B cell (primary cell): ENCODE measurements around the gene PBX1. TPM values are rescaled to one million over a fixed set of nuclear protein-coding genes. Genes with fewer than 3 reads are reported as not detected.

Source experiments
- ATAC-seq: fragments of 200-7000 bp; cut with Tn5 transposase; one replicate; pipeline ENCODE4 v1.10.0; 2021; ENCODE audit warnings: low read depth, mild to moderate bottlenecking, moderate number of reproducible peaks, moderate library complexity
- CTCF ChIA-PET: fragments of 350-600 bp; sonication (Branson Sonifier 250); formaldehyde crosslinking; loops from one replicate; lab custom pipeline; 2021; ENCODE audit warnings: antibody characterized with exemption, inconsistent platforms; lab: Charles Lee
- POLR2A ChIA-PET: fragments of 350-600 bp; sonication (Branson Sonifier 250); formaldehyde crosslinking; loops from one replicate; lab custom pipeline; 2021; ENCODE audit warnings: antibody characterized with exemption; lab: Charles Lee
- DNase-seq: peaks from one replicate; pipeline ENCODE4 v3.0.0; 2013
- H2AFZ ChIP-seq: 2 replicates; pipeline ENCODE4 v1.6.1; 2012; ENCODE audit warnings: mild to moderate bottlenecking, low read depth, low read length; ENCODE audit not compliant: insufficient read depth, poor library complexity, severe bottlenecking
- H3K27ac ChIP-seq, 2 donors: 1 replicate in 1 of 2; 2 replicates in 1 of 2; pipeline ENCODE4 v1.5.1; 2012 to 2013; ENCODE audit warnings: low read length in 2 of 2, mild to moderate bottlenecking in 2 of 2, moderate library complexity in 1 of 2
- H3K27me3 ChIP-seq, 4 experiments: fragments of 200-600 bp in 1 of 4; sonication (generic) in 1 of 4; replicated peaks in 1 of 4; 1 replicate in 2 of 4; 2 replicates in 2 of 4; pipeline versions ENCODE4 v1.6.1 to v1.7.0; 2013 to 2016; ENCODE audit warnings: low read length in 3 of 4, mild to moderate bottlenecking in 2 of 4, mixed read lengths in 1 of 4, moderate library complexity in 1 of 4; ENCODE audit not compliant: insufficient read depth in 4 of 4, control insufficient read depth in 3 of 4; ENCODE audit errors: control extremely low read depth in 1 of 4
- H3K36me3 ChIP-seq, 2 experiments: replicated peaks in 1 of 2; 1 replicate in 1 of 2; 2 replicates in 1 of 2; pipeline versions ENCODE4 v1.6.1 to v1.7.1; 2013; ENCODE audit warnings: low read length in 1 of 2; ENCODE audit not compliant: insufficient read depth in 2 of 2, control insufficient read depth in 1 of 2; ENCODE audit errors: control extremely low read depth in 1 of 2, extremely low read depth in 1 of 2
- H3K4me1 ChIP-seq, 2 donors: fragments of 200-600 bp in 1 of 2; sonication (generic) in 1 of 2; 1 replicate in 1 of 2; 2 replicates in 1 of 2; pipeline versions ENCODE4 v1.5.1 to v1.6.1; 2013 to 2017; ENCODE audit warnings: low read length in 2 of 2; ENCODE audit not compliant: control insufficient read depth in 2 of 2, insufficient read depth in 2 of 2
- H3K4me2 ChIP-seq: replicated peaks from 2 replicates; pipeline ENCODE3; 2012; ENCODE audit warnings: mild to moderate bottlenecking, low read depth, low read length; ENCODE audit not compliant: poor library complexity, severe bottlenecking
- H3K4me3 ChIP-seq, 5 experiments: fragments of 200-600 bp in 1 of 5; sonication (generic) in 1 of 5; 1 replicate in 3 of 5; 2 replicates in 2 of 5; pipeline versions ENCODE4 v1.5.1 to v1.7.0; 2011 to 2016; ENCODE audit warnings: low read length in 4 of 5, mild to moderate bottlenecking in 4 of 5, low read depth in 2 of 5, control low read depth in 1 of 5, moderate library complexity in 1 of 5; ENCODE audit not compliant: insufficient read depth in 1 of 5; ENCODE audit errors: control extremely low read depth in 1 of 5, extremely low read depth in 1 of 5
- H3K79me2 ChIP-seq: fragments of 200-600 bp; sonication (generic); one replicate; pipeline ENCODE4 v1.6.0; 2016; ENCODE audit warnings: low read length; ENCODE audit not compliant: control insufficient read depth, insufficient read depth
- H3K9ac ChIP-seq: fragments of 200-600 bp; sonication (generic); 2 replicates; pipeline ENCODE4 v1.6.1; 2017; ENCODE audit warnings: mild to moderate bottlenecking, low read length, moderate library complexity
- H3K9me3 ChIP-seq, 3 donors: one replicate each; pipeline versions ENCODE4 v1.6.1 to v1.7.1; 2013; ENCODE audit warnings: low read length in 2 of 3; ENCODE audit not compliant: control insufficient read depth in 2 of 3, insufficient read depth in 1 of 3; ENCODE audit errors: control extremely low read depth in 1 of 3
- H4K20me1 ChIP-seq: 2 replicates; pipeline ENCODE4 v1.6.0; 2012; ENCODE audit warnings: mild to moderate bottlenecking, low read length; ENCODE audit not compliant: insufficient read depth, control insufficient read depth, poor library complexity, severe bottlenecking
- H3K27ac Mint-ChIP-seq: one replicate; pipeline ENCODE4 v1.8.0; 2021; ENCODE audit warnings: mixed read lengths
- H3K27me3 Mint-ChIP-seq: one replicate; pipeline ENCODE4 v1.8.0; 2021; ENCODE audit warnings: mixed read lengths
- H3K4me1 Mint-ChIP-seq: one replicate; pipeline ENCODE4 v1.8.0; 2021; ENCODE audit warnings: mixed read lengths
- H3K4me3 Mint-ChIP-seq: one replicate; pipeline ENCODE4 v1.8.0; 2021; ENCODE audit warnings: mixed read lengths
- H3K9me3 Mint-ChIP-seq: one replicate; pipeline ENCODE4 v1.8.0; 2022; ENCODE audit warnings: mixed read lengths; ENCODE audit not compliant: insufficient read depth
- CTCF ChIP-seq: fragments of 200-600 bp; IDR thresholded peaks from one replicate; pipeline ENCODE4 v1.8.0; 2022; ENCODE audit warnings: antibody characterized with exemption, mild to moderate bottlenecking
- EZH2 ChIP-seq: IDR thresholded peaks from 2 replicates; pipeline ENCODE4 v1.6.1; 2012; ENCODE audit warnings: borderline replicate concordance, low read depth, mild to moderate bottlenecking, moderate library complexity, low read length; ENCODE audit not compliant: insufficient read depth, poor library complexity, severe bottlenecking
- WGBS: methylation state at CpG from one replicate; pipeline ENCODE4 v1.1.5; 2013; ENCODE audit warnings: missing lambda C conversion rate; ENCODE audit not compliant: insufficient coverage; 5-methylcytosine and 5-hydroxymethylcytosine counted together
- intact Hi-C: fragments of 100-400 bp; cut with micrococcal nuclease; formaldehyde crosslinking; loops from one replicate; pipeline ENCODE4 v1.10.0; 2022
- polyA plus RNA-seq: library from polyadenylated mRNA; depleted of rRNA; stranded (reverse); fragments of >200 nt; gene quantifications from 2 replicates; pipeline ENCODE4 v1.2.3, GENCODE V29; 2012
- total RNA-seq, 2 donors: library from RNA; stranded (reverse); fragments of 120-200 nt in 1 of 2; gene quantifications; 1 replicate in 1 of 2; 2 replicates in 1 of 2; pipeline versions ENCODE4 v1.2.3 to v1.2.4, GENCODE V29; 2013 to 2022

Gene PBX1
- total and polyA plus RNA-seq, 2 donors (not counting 1 experiment from before 2014, with no cell fraction given) = 0.32 TPM; not detected in 1

GRCh38 chr1:164569866-164570265 is 10.9 kb downstream of the PBX1 start:
- ATAC-seq (no peak), DNase-seq (no peak)
- H3K9ac ChIP-seq = no peak overlapping the region
- Mint-ChIP-seq H3K4me1 (no peaks in the 10 kb centered on the region), H3K27me3 (peaks cover 10% of the 10 kb centered on the region), H3K4me3 (no peak overlapping the region), H3K27ac (no peak overlapping the region), H3K9me3 (peaks cover 2% of the 10 kb centered on the region)
- ChIA-PET POLR2A (no interaction called here), CTCF (no interaction called here)
- no peaks in the 10 kb centered on the region for H4K20me1 ChIP-seq
- no peaks in the 10 kb centered on the region for H3K9me3 ChIP-seq
- H3K27me3 ChIP-seq = no peaks in the 10 kb centered on the region
- intact Hi-C loops = no loop called here
- no peaks in the 10 kb centered on the region for H3K36me3 ChIP-seq
- no peak overlapping the region for H3K4me2 ChIP-seq
- no peaks in the 10 kb centered on the region for H3K4me1 ChIP-seq
- WGBS = 100% methylated on average over 2 of the region's 4 CpGs
- no peak overlapping the region for H3K27ac ChIP-seq
- H2AFZ ChIP-seq = no peak overlapping the region
- H3K4me3 ChIP-seq = no peak overlapping the region
- H3K79me2 ChIP-seq = no peaks in the 10 kb centered on the region
- TF ChIP-seq EZH2 (no peak), CTCF (no peak)

GRCh38 chr1:164571333-164571732 is 12.3 kb downstream of the PBX1 start:
- H3K27me3 ChIP-seq = no peaks in the 10 kb centered on the region
- Mint-ChIP-seq H3K4me3 (no peak overlapping the region), H3K27me3 (peaks cover 7% of the 10 kb centered on the region), H3K27ac (no peak overlapping the region), H3K4me1 (no peaks in the 10 kb centered on the region), H3K9me3 (peaks cover 2% of the 10 kb centered on the region)
- no peaks in the 10 kb centered on the region for H4K20me1 ChIP-seq
- no peak overlapping the region for H3K4me2 ChIP-seq
- H3K9ac ChIP-seq = no peak overlapping the region
- ATAC-seq (no peak), DNase-seq (no peak)
- H3K4me1 ChIP-seq = no peaks in the 10 kb centered on the region
- no peaks in the 10 kb centered on the region for H3K36me3 ChIP-seq
- WGBS = no CpG with 5 or more reads among the region's 3 CpGs
- TF ChIP-seq CTCF (no peak), EZH2 (no peak)
- no peak overlapping the region for H3K4me3 ChIP-seq
- no peak overlapping the region for H2AFZ ChIP-seq
- no peaks in the 10 kb centered on the region for H3K79me2 ChIP-seq
- POLR2A ChIA-PET = no interaction called here
- CTCF ChIA-PET = no interaction called here
- H3K9me3 ChIP-seq = peaks cover 0 to 1% (median 1%) of the 10 kb centered on the region in 3 donors
- intact Hi-C loops = no loop called here
- H3K27ac ChIP-seq = no peak overlapping the region
